Smooth muscle cell (in vitro differentiated cells): ENCODE results near the gene RSBN1L. TPM values are rescaled to one million over a fixed set of nuclear protein-coding genes. Genes with fewer than 3 reads are reported as not detected.
"Not testable (repeated sequence)": the region's sequence is repeated elsewhere in the genome, so short reads cannot be mapped to it uniquely, and the experiment has no call there.

ENCODE experiments used
- DNase-seq: peaks from one replicate; lab custom pipeline; 2025; ENCODE audit not compliant: unreplicated experiment; lab: John Stamatoyannopoulos, UW
- H2AFZ ChIP-seq: fragments of 200-600 bp; sonication (generic); 2 replicates; pipeline ENCODE4 v1.6.0; 2016; ENCODE audit warnings: antibody characterized with exemption, low read depth, mild to moderate bottlenecking
- H3F3A ChIP-seq: fragments of 200-600 bp; sonication (generic); 2 replicates; pipeline ENCODE4 v1.6.0; 2017; ENCODE audit warnings: antibody characterized with exemption, low read depth
- H3K27ac ChIP-seq: fragments of 200-600 bp; sonication (generic); 2 replicates; pipeline ENCODE4 v1.5.1; 2016; ENCODE audit warnings: low read depth, mild to moderate bottlenecking
- H3K27me3 ChIP-seq: fragments of 200-600 bp; sonication (generic); 2 replicates; pipeline ENCODE4 v1.6.1; 2016; ENCODE audit warnings: low read depth, mild to moderate bottlenecking
- H3K36me3 ChIP-seq: fragments of 200-600 bp; sonication (generic); 2 replicates; pipeline ENCODE4 v1.5.1; 2016; ENCODE audit warnings: low read depth
- H3K4me1 ChIP-seq: fragments of 200-600 bp; sonication (generic); 2 replicates; pipeline ENCODE4 v1.5.1; 2016; ENCODE audit warnings: low read depth
- H3K4me2 ChIP-seq: fragments of 200-600 bp; sonication (generic); 2 replicates; pipeline ENCODE4 v1.6.0; 2016; ENCODE audit warnings: mild to moderate bottlenecking
- H3K4me3 ChIP-seq: fragments of 200-600 bp; sonication (generic); 2 replicates; pipeline ENCODE4 v1.5.1; 2016; ENCODE audit warnings: mild to moderate bottlenecking
- H3K79me2 ChIP-seq: fragments of 200-600 bp; sonication (generic); 2 replicates; pipeline ENCODE4 v1.6.0; 2016; ENCODE audit warnings: low read depth, mild to moderate bottlenecking
- H3K9ac ChIP-seq: fragments of 200-600 bp; sonication (generic); 2 replicates; pipeline ENCODE4 v1.6.0; 2016; ENCODE audit warnings: low read depth
- H3K9me3 ChIP-seq: fragments of 200-600 bp; sonication (generic); replicated peaks from 2 replicates; pipeline ENCODE4 v1.5.1; 2016; ENCODE audit warnings: low read depth
- H4K20me1 ChIP-seq: fragments of 200-600 bp; sonication (generic); 2 replicates; pipeline ENCODE4 v1.6.0; 2016; ENCODE audit warnings: low read depth
- WGBS: methylation state at CpG from one replicate; pipeline ENCODE4 v1.1.7; 2016; ENCODE audit warnings: low lambda C conversion rate; 5-methylcytosine and 5-hydroxymethylcytosine counted together
- polyA plus RNA-seq: library from polyadenylated mRNA; unstranded; fragments of >200 nt; fragmentation: Nextera tagmentation; extraction: Ambion mirVana; gene quantifications from 2 replicates; pipeline ENCODE4 v1.2.1, GENCODE V29; 2016
- total RNA-seq: library from RNA; depleted of rRNA; stranded (reverse); fragments of >200 nt; gene quantifications from 2 replicates; pipeline ENCODE4 v1.2.3, GENCODE V29; 2014
- TF ChIP-seq, protein P1 (sequence below): fragments of 200-600 bp; sonication (generic); IDR thresholded peaks from 2 replicates; pipeline ENCODE4 v1.5.1; 2017; ENCODE audit warnings: borderline replicate concordance, mild to moderate bottlenecking, antibody characterized with exemption; ENCODE audit not compliant: insufficient read depth, poor library complexity, severe bottlenecking

RSBN1L gene
- total and polyA plus RNA-seq, 2 experiments from 2014 or later: 3.8 to 26.2 TPM

DNA sequence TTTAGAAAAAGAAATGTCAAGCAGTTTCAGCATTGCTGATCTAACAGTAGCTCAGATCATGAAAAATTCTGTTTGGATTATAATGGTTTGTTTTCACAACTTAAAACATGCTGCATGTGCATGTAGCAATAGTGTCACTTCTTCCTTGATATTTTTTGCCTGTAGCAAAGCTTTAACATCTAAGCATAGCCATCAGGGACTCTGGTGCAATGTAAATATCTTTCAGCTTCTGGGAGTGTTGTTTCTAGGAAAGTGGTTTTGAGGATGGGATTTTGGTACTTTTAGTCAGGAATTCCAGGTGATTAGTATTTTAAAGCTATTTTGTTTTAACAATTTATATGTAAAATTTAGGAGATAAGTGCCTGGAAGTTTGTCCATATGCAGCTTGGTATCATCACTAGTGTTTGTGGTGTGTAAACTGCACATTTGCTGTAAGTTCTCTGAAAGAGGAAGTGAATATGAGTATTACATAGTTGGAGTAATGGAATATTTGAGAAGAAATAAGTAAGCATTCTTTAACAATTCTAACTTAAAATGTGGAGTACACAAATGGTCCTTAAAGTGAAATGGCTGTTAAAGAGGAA is 1.9 kb downstream of the RSBN1L start:
- Histone ChIP-seq H3K36me3 (no peaks in the 10 kb centered on the region), H3K4me1 (peaks cover 29% of the 10 kb centered on the region), H2AFZ (no peak overlapping the region), H4K20me1 (peaks cover 66% of the 10 kb centered on the region), H3K4me3 (peak overlapping the region; percentile 100), H3F3A (no peaks in the 10 kb centered on the region), H3K9me3 (no peaks in the 10 kb centered on the region), H3K79me2 (peaks cover 85% of the 10 kb centered on the region), H3K9ac (peak overlapping the region; percentile 51), H3K4me2 (peak overlapping the region; percentile 88), H3K27me3 (no peaks in the 10 kb centered on the region), H3K27ac (peak overlapping the region; percentile 80)
- no peak for DNase-seq
- TF ChIP-seq, protein P1, sequence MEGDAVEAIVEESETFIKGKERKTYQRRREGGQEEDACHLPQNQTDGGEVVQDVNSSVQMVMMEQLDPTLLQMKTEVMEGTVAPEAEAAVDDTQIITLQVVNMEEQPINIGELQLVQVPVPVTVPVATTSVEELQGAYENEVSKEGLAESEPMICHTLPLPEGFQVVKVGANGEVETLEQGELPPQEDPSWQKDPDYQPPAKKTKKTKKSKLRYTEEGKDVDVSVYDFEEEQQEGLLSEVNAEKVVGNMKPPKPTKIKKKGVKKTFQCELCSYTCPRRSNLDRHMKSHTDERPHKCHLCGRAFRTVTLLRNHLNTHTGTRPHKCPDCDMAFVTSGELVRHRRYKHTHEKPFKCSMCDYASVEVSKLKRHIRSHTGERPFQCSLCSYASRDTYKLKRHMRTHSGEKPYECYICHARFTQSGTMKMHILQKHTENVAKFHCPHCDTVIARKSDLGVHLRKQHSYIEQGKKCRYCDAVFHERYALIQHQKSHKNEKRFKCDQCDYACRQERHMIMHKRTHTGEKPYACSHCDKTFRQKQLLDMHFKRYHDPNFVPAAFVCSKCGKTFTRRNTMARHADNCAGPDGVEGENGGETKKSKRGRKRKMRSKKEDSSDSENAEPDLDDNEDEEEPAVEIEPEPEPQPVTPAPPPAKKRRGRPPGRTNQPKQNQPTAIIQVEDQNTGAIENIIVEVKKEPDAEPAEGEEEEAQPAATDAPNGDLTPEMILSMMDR: no peak

DNA sequence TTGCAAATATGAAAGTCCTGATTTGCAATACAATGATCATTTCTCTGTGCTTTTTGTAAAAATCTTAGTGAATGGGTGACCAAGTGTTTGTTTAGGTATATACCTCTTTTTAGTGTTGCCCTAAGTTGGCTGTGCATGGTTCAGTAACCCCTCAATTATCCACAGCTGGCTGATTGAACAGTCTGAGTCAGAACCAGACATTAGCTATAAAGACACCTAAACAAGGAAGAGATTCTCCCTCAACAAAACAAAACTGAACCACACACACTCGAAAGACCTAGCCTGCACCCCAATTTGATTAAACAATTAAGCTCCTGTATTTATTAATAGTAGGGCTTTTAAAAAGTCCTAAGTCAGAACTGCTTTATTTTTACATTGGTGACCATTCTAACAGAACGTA is 2.8 kb downstream of the RSBN1L start:
- no peak overlapping the region for H3K9ac ChIP-seq
- peak overlapping the region; percentile 26 for H3K27ac ChIP-seq
- H3F3A ChIP-seq: no peaks in the 10 kb centered on the region
- H3K27me3 ChIP-seq: no peaks in the 10 kb centered on the region
- H3K4me3 ChIP-seq: peak overlapping the region; percentile 100
- H3K9me3 ChIP-seq: no peaks in the 10 kb centered on the region
- TF ChIP-seq, protein P1: no peak
- H2AFZ ChIP-seq: no peak overlapping the region
- 59% methylated on average over 2 of the region's 2 CpGs for WGBS
- no peaks in the 10 kb centered on the region for H3K36me3 ChIP-seq
- H3K4me2 ChIP-seq: peak overlapping the region; percentile 88
- peaks cover 66% of the 10 kb centered on the region for H4K20me1 ChIP-seq
- no peak for DNase-seq
- peaks cover 85% of the 10 kb centered on the region for H3K79me2 ChIP-seq
- H3K4me1 ChIP-seq: peaks cover 23% of the 10 kb centered on the region

DNA sequence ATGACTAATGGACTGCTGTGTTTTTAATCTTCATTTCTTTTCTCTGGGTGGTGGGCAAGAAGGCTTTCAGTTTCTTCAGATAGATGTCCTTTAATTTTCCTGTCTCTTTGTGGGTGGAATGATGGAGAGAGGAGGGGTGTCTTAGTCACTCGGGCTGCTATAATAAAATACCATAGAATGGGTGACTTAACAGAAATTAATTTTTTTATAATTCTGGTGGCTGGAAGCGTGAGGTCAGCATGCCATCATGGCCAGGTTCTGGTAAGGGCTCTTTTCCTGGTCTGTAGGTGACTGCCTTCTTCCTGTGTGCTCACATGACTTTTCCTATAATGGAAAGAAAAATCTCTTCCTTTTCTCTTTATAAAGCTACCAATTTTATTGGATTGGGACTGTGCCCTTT is 6.3 kb downstream of the RSBN1L start:
- no peak overlapping the region for H2AFZ ChIP-seq
- H3K9ac ChIP-seq: no peak overlapping the region
- WGBS: 72% methylated on average over 2 of the region's 2 CpGs
- H4K20me1 ChIP-seq: peaks cover 87% of the 10 kb centered on the region
- no peaks in the 10 kb centered on the region for H3F3A ChIP-seq
- no peaks in the 10 kb centered on the region for H3K36me3 ChIP-seq
- peaks cover 15% of the 10 kb centered on the region for H3K4me1 ChIP-seq
- DNase-seq: no peak
- no peaks in the 10 kb centered on the region for H3K9me3 ChIP-seq
- peaks cover 100% of the 10 kb centered on the region for H3K79me2 ChIP-seq
- H3K27me3 ChIP-seq: no peaks in the 10 kb centered on the region
- no peak overlapping the region for H3K4me2 ChIP-seq
- TF ChIP-seq, protein P1: no peak
- H3K27ac ChIP-seq: no peak overlapping the region
- H3K4me3 ChIP-seq: no peak overlapping the region

DNA sequence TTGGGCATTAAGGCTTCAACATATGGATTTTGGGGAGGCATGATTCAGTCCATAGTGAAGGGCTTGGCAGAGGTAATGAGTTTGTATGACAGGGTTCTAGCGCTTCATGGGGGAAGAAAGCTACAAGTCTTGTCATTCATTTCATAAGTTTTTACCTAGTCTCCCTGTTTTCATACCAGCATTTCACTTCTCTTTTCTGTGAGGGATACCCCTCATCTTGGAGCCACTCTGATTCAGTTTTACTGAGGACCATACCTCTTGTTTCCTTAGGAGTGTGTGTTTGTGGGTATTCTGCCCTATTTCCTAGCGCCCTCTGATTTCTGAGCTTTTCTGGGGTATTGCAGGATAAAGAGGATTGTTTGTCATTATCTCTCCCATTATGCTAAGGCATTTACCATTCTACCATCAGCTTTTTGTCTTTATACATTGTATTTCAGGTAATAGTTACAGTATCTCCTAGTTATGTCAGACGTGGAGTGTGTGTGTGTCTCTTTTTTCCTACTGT is 6.8 kb downstream of the RSBN1L start:
- no peaks in the 10 kb centered on the region for H3K9me3 ChIP-seq
- H2AFZ ChIP-seq: no peak overlapping the region
- H3K4me2 ChIP-seq: no peak overlapping the region
- H3K4me3 ChIP-seq: no peak overlapping the region
- 93% methylated on average over 3 of the region's 3 CpGs for WGBS
- TF ChIP-seq, protein P1: no peak
- H3F3A ChIP-seq: no peaks in the 10 kb centered on the region
- no peaks in the 10 kb centered on the region for H3K36me3 ChIP-seq
- peaks cover 13% of the 10 kb centered on the region for H3K4me1 ChIP-seq
- H3K9ac ChIP-seq: no peak overlapping the region
- DNase-seq: no peak
- H3K79me2 ChIP-seq: peaks cover 100% of the 10 kb centered on the region
- H3K27ac ChIP-seq: no peak overlapping the region
- peaks cover 85% of the 10 kb centered on the region for H4K20me1 ChIP-seq
- no peaks in the 10 kb centered on the region for H3K27me3 ChIP-seq

DNA sequence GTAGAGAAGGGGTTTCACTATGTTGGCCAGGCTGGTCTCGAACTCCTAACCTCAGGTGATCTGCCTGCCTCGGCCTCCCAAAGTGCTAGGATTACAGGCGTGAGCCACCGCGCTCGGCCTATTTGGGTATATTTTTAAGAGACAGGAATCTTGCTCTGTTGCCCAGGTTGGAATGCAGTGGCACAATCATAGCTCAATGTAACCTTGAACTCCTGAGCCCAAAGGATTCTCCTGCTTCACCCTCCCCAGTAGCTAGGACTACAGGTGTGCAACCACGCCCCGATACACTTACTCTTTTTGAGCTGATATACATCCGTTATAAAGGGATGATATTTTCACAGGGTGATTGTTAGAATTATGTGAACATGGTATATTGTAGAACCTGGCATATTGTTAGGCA is 7.4 kb downstream of the RSBN1L start:
- H3K4me2 ChIP-seq, H3K36me3 ChIP-seq, H3K9ac ChIP-seq, H3F3A ChIP-seq, H3K4me3 ChIP-seq, H3K27me3 ChIP-seq, DNase-seq, H2AFZ ChIP-seq, H3K4me1 ChIP-seq, H3K27ac ChIP-seq, H3K9me3 ChIP-seq: not testable (repeated sequence)
- Histone ChIP-seq H3K79me2 (peaks cover 99% of the 10 kb centered on the region), H4K20me1 (peaks cover 81% of the 10 kb centered on the region)
- 93% methylated on average over 9 of the region's 9 CpGs for WGBS
